SIG-M5 treated with dmso at 0.1 percent for 504 hours (cell line): ENCODE measurements around the gene ZBTB44.
"Not testable (repeated sequence)": the region's sequence is repeated elsewhere in the genome, so short reads cannot be mapped to it uniquely, and the experiment has no call there.

Experiments
- DNase-seq: peaks from one replicate; lab custom pipeline; 2025; ENCODE audit not compliant: unreplicated experiment; lab: John Stamatoyannopoulos, UW

ZBTB44 gene

GRCh38 chr11:130312046-130312445, 2.7 kb downstream of the ZBTB44 start:
- DNase-seq: no peak

GRCh38 chr11:130310622-130311021, 4.1 kb downstream of the ZBTB44 start:
- no peak for DNase-seq

- no peak for DNase-seq
Observed at GRCh38 chr11:130308886-130309285, 5.8 kb downstream of the ZBTB44 start.

GRCh38 chr11:130308059-130308458, 6.7 kb downstream of the ZBTB44 start:
- DNase-seq: no peak

- DNase-seq: no peak
Observed at GRCh38 chr11:130304651-130305050, 10.1 kb downstream of the ZBTB44 start.

GRCh38 chr11:130301002-130301401, 13.7 kb downstream of the ZBTB44 start:
- no peak for DNase-seq

- peak; percentile 11 for DNase-seq
Observed at GRCh38 chr11:130300567-130300966, 14.2 kb downstream of the ZBTB44 start.

- no peak for DNase-seq
Observed at GRCh38 chr11:130299978-130300377, 14.7 kb downstream of the ZBTB44 start.

- DNase-seq: no peak
Observed at GRCh38 chr11:130295657-130296056, 19.1 kb downstream of the ZBTB44 start.

- no peak for DNase-seq
Observed at GRCh38 chr11:130282111-130282510, 32.6 kb downstream of the ZBTB44 start.

- not testable (repeated sequence) for DNase-seq
Observed at GRCh38 chr11:130281341-130281740, 33.4 kb downstream of the ZBTB44 start.

GRCh38 chr11:130279989-130280388, 34.7 kb downstream of the ZBTB44 start:
- DNase-seq: no peak

- DNase-seq: no peak
Observed at GRCh38 chr11:130278745-130279144, 36.0 kb downstream of the ZBTB44 start.

- DNase-seq: no peak
Observed at GRCh38 chr11:130278151-130278550, 36.6 kb downstream of the ZBTB44 start.

- DNase-seq: no peak
Observed at GRCh38 chr11:130272336-130272735, 42.4 kb downstream of the ZBTB44 start.

GRCh38 chr11:130269326-130269943, 45.3 kb downstream of the ZBTB44 start:
- DNase-seq: no peak

- no peak for DNase-seq
Observed at GRCh38 chr11:130263351-130263750, 51.4 kb downstream of the ZBTB44 start.

- no peak for DNase-seq
Observed at GRCh38 chr11:130262424-130262823, 52.3 kb downstream of the ZBTB44 start.

- DNase-seq: no peak
Observed at GRCh38 chr11:130261571-130261970, 53.1 kb downstream of the ZBTB44 start.

GRCh38 chr11:130260742-130261141, 54.0 kb downstream of the ZBTB44 start:
- no peak for DNase-seq

- no peak for DNase-seq
Observed at GRCh38 chr11:130260080-130260627, 54.6 kb downstream of the ZBTB44 start.

GRCh38 chr11:130251763-130252162, 63.0 kb downstream of the ZBTB44 start:
- DNase-seq: not testable (repeated sequence)

- DNase-seq: not testable (repeated sequence)
Observed at GRCh38 chr11:130249929-130250328, 64.8 kb downstream of the ZBTB44 start.
